NCI-H1436 (cell line): ENCODE results near the gene DYRK4.
"Not testable (repeated sequence)": the region's sequence is repeated elsewhere in the genome, so short reads cannot be mapped to it uniquely, and the experiment has no call there.

ENCODE experiments used
- DNase-seq: peaks from one replicate; lab custom pipeline; 2025; lab: John Stamatoyannopoulos, UW

Gene DYRK4, protein sequence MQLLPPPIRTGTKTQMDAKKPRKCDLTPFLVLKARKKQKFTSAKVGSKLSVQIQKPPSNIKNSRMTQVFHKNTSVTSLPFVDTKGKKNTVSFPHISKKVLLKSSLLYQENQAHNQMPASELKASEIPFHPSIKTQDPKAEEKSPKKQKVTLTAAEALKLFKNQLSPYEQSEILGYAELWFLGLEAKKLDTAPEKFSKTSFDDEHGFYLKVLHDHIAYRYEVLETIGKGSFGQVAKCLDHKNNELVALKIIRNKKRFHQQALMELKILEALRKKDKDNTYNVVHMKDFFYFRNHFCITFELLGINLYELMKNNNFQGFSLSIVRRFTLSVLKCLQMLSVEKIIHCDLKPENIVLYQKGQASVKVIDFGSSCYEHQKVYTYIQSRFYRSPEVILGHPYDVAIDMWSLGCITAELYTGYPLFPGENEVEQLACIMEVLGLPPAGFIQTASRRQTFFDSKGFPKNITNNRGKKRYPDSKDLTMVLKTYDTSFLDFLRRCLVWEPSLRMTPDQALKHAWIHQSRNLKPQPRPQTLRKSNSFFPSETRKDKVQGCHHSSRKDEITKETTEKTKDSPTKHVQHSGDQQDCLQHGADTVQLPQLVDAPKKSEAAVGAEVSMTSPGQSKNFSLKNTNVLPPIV

DNA sequence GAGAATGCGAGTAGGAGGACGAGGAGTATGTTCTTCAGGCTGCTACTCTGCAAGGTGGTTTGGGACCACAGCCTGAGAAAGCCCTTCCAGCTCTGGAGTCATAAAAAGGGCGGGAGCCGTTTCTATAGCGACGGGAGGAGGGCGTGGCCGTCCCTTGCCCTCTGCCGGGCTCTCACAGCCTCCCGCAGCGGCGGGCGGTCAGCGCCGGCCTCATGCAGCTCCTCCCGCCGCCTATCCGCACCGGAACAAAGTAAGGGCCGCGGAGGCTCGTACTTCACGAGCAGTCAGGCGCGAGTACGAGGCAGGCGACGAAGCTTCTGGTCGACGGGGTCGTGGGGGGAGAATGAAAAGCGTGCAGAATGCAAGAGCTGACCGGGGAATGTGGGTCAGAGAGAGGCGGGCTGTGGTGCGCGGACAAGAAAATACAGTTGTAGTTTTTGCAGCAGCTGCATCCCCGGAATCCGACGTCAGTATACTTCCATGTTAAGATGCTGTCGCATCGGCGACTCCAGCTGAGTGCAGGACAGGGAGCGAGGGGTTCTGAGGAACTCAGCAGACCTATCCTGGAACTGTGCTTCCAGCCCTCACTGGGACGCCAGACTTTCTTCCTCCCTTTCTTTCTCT is at the start of gene DYRK4:
DYRK4 (plus strand) TSS at position 175 of the 624 bp plus-strand sequence; CDS start at position 213, 38 bp downstream.
- no peak for DNase-seq

DNA sequence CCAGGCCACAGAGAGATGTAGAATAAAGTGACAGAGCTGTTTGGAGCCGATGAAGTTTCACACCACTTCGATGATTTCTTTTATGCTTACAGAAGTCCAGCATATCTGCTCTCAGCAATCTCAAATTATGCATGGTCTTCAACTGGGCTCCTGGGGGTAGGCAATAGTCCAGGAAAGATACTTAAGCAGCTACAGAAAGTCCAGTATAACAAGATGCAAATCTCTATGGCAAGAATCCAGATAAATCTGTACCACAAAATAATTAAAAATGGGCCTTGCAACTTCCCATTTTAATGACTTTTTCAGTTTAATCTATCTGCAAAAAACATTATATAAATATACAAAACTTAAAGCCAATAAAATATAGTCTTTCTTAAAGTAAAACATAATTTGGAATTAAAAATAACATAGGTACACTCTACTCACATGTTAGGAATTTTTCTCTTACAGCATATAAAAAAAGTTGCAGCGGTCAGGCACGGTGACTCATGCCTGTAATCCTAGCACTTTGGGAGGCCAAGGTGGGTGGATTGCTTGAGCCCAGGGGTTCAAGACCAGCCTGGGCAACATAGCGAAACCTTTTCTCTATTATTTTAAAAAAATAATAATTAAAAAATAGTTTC is 43.8 kb upstream of the DYRK4 start:
- DNase-seq = no peak

DNA sequence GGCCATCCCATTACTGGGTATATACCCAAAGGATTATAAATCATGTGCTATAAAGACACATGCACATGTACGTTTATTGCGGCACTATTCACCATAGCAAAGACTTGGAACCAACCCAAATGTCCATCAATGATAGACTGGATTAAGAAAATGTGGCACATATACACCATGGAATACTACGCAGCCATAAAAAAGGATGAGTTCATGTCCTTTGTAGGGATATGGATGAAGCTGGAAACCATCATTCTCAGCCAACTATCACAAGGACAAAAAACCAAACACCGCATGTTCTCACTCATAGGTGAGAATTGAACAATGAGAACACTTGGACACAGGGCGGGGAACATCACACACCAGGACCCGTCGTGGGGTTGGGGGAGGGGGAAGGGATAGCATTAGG is 38.6 kb upstream of the DYRK4 start:
- DNase-seq = not testable (repeated sequence)

DNA sequence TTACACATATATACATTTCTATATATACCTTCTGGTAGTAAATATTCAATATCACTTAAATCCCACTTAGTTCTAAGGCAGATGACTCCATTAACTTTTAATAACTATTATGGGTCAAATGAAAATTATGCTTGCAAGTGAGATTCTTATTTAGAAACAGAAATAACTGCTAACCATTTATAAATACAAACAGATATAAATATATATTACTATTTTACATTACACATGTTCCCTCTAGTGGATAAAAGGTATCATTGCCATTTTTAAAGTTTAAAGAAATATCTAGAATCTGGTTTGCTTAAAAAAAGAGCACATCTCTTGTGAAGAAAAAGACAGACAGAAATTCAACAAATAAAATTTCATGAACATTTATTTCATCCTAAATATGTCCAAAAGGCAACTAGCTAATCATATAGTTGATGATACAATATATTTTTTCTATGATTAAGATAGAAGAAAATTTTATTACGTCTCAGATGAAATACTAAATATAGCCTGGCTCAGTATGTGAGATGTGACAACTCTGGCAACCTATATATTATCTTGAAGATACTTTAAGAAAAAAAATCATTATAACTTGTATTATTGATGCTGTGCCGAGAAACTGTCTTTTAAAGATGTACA is 35.0 kb upstream of the DYRK4 start:
- no peak for DNase-seq

DNA sequence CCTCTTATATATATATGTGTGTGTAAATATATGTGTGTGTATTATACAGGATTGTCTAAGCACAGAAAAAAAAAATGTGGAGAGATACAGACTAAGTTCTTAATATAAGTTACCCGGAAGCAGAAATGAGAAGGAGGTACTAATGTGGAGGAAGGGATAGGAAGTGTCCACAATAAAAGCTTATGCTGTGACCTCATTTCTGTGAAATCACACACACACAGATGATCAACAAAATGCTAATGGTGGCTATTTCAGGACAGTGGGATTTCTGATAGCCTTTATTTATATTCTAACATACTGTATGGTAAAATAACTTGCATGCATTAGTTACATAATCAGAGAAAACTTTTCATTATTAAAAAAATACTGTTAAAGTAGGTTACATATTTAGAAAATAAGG is 31.8 kb upstream of the DYRK4 start:
- DNase-seq = no peak

DNA sequence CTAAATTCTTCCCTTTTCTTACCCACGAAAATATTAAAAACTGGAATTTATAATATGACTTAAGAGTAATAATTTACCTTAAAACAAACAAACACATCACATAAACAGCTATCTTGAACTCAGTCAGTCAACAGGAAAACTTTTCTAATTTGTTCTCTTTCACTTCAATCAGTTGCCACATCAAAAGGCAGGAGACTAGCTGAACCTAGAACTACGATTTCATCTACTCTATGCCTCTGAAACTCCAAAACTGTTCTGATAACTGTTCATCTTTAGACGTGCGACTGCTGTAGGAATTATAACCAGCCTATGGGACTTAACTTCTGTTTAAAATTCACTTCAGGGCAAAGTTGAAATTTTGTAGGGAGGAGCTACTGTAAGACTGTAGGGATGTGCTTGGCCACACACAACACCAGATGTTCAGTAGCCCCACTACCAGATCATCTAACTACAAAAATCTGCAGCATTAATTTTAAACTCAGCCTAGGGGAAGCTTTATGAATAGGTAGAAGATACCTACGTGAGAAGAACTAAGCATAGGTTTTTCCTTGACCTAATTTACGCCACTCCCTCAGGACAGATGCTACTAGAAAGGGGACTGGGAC is 30.9 kb upstream of the DYRK4 start:
- DNase-seq = no peak

DNA sequence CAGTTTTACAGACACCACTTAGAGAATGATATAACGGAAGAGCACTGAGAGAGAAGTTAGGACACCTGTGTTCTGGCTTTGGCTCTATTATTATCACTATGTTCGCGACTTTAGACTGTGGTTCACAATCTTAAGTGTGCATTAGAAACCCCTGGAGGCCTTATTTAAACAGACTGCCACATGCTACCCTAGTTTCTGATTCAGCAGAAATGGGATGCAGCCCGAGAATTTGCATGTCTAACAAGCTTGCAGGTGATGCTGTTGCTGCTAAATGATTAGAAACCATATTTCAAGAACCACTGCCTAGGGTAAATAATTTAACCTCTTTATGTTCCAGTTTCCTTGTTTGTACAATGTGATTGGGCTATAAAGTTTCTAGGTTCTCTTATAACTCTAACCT is 26.9 kb upstream of the DYRK4 start:
- no peak for DNase-seq

DNA sequence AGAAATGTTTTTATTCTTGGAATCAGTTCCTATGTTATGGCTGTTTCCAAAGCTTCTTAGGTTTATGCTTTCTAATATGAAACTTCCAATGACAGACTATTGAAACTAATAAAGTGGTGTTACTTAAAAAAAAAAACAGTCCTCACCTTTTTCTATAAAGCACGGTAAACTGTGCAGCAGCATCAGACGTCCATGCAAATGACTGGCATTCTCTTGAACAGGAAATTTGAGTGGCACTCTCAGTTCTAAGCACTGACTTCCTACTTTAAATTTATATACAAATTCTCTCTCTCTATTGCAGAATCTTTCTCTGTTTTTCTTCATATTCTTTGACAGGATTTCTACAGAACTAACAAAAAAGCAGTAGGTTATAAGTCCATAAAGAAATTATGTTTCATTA is 26.1 kb upstream of the DYRK4 start:
- DNase-seq = no peak

DNA sequence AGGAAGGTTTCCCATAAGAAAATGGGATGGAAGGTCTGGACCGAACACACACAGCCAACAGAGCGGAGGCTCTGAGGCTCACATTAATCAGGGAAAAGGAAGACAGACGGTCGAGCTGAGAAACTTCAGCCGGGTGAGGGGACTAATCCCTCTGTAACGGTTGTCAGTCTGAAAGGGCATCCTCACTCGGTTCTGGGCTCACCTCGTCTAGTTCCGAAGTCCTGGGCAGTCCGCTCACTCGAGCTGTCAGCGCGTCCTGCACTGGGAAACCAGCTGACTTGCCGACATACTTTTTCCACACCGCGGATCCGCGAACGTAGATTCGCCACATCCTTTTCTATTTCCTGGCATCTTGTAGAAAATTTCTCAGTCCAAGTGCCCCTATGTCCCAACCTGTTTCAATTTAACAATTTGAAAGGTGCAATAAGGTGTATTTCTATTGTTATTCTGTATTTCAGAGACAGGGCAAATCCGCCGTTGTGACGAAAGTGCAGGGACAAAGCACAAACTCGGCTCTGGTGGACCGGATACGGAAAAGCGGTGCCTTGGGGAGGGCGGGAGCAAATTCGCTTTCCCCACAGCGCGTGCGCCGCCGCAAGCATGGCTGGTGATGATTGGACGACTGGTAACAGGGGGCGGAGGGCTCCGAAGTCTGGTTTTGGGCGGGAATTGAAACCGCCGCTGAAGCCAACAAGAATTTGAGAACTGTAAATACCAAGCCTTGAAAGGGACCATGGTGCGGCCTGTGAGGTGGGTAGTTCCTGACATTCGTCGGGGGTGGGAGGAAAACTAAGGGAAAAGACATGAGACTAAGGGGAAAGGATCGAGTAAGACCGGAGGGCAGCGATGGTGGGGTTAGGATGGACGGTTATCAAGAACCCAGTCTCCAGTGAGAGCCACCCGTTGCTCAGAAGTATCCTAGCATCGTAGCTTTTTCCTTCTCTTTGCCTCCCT is 23.5 kb upstream of the DYRK4 start, which contains the start of gene RAD51AP1:
RAD51AP1 (plus strand) TSS at position 684 of the 954 bp plus-strand sequence; CDS start at position 734, 50 bp downstream.
- peak; percentile 92 for DNase-seq

DNA sequence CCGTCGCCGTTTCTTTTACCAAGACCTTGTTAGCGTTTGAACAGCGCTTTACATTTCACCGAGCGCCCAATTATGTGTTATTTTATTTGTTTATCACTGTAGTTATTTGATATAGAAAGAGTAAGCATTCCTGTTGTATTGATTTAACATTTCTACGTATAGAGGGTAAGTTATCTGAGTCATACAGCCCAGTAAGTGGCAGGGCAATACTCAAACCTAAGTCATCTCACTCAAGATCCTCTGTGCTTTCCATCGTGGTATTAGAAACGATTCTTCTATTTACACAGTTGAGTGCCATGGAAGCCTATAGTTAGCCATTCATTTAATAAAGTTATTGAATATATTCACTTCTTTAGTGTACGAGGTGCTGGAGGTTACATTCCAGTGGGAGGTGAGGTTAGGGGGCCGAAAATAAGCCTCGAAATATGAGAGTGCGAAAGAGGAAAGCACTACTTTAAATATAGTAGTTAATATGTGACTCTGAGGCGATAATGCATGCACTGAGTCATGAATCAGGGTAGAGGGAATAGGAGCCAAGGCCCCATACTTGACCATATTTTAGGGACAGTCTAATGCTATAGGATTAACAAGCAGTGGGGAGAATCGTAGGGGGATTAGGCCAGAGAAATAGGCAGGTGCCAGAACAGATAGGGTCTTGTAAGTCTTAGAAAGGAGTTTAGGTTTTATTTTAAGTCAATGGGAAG is 22.7 kb upstream of the DYRK4 start:
- no peak for DNase-seq

DNA sequence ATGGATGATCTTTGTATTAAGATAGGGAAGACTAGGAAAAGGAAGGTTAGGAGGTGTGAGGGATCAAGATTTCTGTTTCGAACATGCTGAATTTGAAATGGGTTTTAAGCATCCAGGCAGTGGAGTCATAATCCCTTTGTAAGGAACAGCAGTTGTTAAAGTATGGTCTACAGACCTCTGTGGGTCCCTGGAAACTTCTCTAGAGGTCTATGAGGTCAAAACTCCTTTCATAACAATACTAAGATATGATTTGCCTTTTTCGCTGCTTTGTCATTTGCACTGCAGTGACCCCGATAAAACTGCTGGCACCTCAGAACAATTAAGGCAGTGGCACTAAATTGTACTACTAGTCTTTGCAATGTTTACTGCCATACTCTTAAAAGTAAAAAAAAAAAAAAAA is 21.8 kb upstream of the DYRK4 start:
- DNase-seq = no peak

DNA sequence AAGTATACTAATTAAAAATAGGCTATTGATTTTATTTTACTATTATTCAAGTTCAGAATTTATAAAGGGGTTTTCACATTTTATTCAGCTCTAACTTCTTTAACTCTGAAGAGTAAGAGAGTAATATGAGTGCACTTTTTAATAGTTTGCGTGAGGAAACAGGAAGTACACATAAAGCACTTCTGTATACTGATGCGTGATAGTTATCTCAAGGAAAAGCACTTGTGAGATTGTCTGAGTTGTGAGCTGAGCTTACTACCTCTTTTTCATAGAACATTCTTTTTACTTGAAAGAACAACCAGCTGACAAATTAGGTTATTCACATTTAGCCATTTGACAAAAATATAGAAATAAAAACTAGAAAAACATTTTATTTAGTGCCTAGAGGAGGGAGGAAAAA is 21.4 kb upstream of the DYRK4 start:
- no peak for DNase-seq

DNA sequence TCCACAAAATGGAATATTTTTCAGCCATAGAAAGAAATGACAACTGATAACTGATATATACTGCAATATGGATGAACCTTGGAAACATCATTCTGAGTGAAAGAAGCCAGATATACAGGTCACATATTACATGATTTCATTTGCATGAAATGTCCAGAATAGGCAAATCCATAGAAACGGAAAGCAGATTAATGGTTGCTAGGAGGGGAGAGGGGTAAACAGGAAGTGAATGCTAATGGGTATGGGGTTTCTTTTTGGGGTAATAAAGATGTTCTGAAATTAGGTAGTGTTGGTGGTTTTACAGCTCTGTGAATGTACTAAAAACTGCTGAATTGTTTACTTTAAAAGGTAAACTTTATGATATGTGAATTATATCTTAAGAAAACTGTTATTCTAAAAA is 16.8 kb upstream of the DYRK4 start:
- no peak for DNase-seq

DNA sequence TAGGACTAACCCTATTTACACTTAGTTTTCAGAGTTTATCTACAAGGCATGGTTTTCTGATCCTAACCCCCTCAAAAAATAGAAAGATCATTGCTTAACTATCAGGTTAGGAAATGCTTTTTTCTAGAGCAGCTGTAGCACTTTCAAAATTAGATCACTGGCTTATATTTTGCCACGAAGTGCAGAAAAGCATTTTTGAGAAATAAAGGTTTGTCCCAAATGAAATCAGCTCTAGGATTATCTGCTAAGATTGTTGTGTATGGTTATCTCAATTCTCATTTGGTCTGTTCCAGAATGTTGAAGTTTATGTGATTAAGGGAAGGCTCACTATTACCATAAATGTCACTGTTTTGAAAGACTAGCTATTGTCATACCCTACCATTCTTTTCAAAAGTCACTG is 9.8 kb upstream of the DYRK4 start:
- DNase-seq = no peak

DNA sequence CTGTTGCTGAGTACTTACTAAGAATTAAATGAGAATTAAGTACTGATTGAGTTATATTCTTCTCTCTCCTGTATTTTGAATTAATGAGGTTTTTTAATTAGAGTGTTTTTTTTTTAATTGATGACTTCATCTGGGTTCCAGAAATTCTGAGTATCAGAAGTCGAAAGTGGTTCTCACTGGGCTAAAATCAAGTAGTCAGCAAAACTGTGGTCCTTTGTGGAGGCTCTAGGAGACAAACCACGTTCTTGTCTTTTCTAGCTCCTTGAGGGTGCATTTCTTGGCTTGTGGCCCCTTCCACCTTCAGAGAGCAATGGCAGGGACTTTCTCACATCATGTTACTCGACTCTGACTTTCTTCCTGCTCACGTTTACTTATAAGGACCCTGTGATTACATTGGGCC is 8.1 kb upstream of the DYRK4 start:
- DNase-seq = no peak

DNA sequence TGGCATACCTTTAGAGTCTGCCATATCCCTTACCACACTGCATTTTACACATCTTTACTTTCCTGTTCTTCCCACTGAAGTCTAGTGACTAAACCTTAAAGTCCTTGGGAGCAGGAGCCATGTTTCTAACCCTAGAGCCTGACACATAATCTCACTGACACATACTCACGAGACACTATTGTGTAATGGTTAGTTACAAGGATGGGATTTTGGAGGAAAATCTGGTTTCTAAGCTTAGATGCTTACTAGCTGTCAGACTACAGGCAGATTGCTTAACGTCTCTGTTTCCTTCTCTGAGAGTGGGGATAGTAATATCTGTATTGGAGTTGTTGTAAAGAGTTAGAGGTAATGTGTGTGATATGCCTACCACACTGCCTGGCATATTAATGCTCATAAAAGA is 6.2 kb upstream of the DYRK4 start:
- no peak for DNase-seq

DNA sequence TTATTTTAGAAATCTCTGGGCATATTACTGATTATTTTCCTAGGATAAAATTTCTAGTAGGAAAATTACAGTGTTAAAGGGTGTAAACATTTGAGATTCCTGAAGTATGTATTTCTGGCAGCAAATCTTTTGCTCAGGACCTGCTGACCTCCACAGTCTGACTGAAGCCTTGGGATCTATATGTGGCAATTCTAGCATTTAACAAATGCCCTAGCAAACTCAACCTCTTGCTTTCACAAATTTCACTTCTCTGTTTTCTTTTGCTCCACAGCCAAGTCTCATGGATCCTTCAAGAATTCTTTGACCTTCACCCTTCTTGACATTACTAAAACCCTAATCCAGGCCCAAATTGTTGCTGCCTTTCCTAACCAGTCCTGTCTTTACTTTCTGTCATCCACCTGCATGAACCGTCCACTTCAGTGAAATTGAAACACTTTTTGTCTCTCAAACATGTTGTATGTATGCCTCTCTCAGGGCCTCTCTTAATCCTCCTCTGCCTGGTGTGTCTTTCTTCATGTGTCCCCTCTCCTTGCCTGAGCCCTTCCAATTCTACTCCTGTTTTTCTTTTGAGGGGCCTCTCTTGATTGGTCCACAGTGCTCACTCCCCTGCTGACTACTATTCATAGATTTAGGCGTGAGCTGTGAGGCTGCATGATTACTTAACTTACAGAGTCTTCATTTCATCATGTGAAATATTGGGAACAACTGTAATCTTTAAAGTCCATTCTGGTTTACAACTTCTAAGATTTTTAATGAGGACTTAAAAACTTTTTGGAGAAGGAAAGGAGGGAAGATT is 5.1 kb upstream of the DYRK4 start:
- DNase-seq = no peak

DNA sequence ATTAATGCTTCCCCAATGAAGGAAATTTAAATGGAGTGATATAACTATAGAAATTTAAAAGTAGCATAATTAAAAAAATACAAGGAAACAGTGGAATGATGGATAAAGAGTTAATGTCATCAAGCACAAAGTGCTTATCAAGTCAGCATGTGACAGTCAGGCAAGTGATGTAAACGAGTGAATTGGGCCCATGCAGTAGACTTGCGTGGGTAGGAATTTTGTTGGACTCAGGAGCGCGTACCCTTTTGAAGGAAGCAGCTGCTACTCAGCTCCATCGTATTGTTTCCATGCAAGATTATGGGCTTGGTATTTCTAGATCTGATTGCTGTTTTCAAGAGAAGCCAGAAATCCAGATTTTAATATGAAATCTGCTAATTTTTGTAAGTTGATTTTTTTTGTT is 4.4 kb upstream of the DYRK4 start:
- DNase-seq = no peak

DNA sequence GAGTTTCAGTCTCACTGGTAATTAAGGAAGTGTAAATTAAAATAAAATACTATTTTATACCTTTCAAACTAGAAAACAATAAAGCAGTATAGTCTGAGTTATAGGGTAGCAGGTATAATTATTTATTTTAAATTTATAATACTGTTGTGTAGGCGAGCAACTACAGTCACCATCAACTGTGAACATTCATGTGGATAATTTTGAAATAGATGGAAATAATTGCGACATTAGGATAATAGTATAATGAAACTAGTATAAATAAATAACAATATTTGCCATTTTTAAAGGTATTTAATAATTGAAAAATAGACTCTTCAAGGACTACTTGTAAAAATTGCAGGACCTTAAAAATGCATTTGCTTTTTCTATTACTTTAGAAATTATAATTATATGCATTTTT is 3.8 kb upstream of the DYRK4 start:
- no peak for DNase-seq
